Measurements from ENCODE around the gene TMEM250.
"Not testable (repeated sequence)": the region's sequence is repeated elsewhere in the genome, so short reads cannot be mapped to it uniquely, and the experiment has no call there.

Gene TMEM250

GRCh38 chr9:136111910-136112309, 6.8 kb downstream of the TMEM250 start:
- DNase-seq (ENCODE audit: low read depth, low spot score), result no peak

- no peak for DNase-seq (ENCODE audit: low read depth, low spot score)
These were observed 7.5 kb downstream of the TMEM250 start for GRCh38 chr9:136111190-136111589.

GRCh38 chr9:136110082-136111061, 8.3 kb downstream of the TMEM250 start:
- DNase-seq (ENCODE audit: low read depth, low spot score), result no peak

- DNase-seq (ENCODE audit: low read depth, low spot score), result peak; percentile 68
These were observed 9.2 kb downstream of the TMEM250 start for GRCh38 chr9:136109351-136110081.

- DNase-seq (ENCODE audit: low read depth, low spot score), result no peak
These were observed 9.9 kb downstream of the TMEM250 start for GRCh38 chr9:136108648-136109266.

GRCh38 chr9:136107953-136108647, 10.6 kb downstream of the TMEM250 start:
- DNase-seq (ENCODE audit: low read depth, low spot score), result no peak

- no peak for DNase-seq (ENCODE audit: low read depth, low spot score)
These were observed 11.3 kb downstream of the TMEM250 start for GRCh38 chr9:136107155-136107952.

GRCh38 chr9:136105398-136106135, 13.1 kb downstream of the TMEM250 start:
- DNase-seq (ENCODE audit: low read depth, low spot score), result no peak

- no peak for DNase-seq (ENCODE audit: low read depth, low spot score)
These were observed 13.8 kb downstream of the TMEM250 start for GRCh38 chr9:136104916-136105315.

GRCh38 chr9:136104488-136104800, 14.2 kb downstream of the TMEM250 start:
- DNase-seq (ENCODE audit: low read depth, low spot score), result no peak

- no peak for DNase-seq (ENCODE audit: low read depth, low spot score)
These were observed 14.8 kb downstream of the TMEM250 start for GRCh38 chr9:136103651-136104487.

- not testable (repeated sequence) for DNase-seq (ENCODE audit: low read depth, low spot score)
These were observed 17.0 kb downstream of the TMEM250 start for GRCh38 chr9:136101615-136102074.

- DNase-seq (ENCODE audit: low read depth, low spot score), result no peak
These were observed 17.7 kb downstream of the TMEM250 start for GRCh38 chr9:136100700-136101614.

- DNase-seq (ENCODE audit: low read depth, low spot score), result no peak
These were observed 19.1 kb downstream of the TMEM250 start for GRCh38 chr9:136099542-136099941.

- DNase-seq (ENCODE audit: low read depth, low spot score), result no peak
These were observed 19.8 kb downstream of the TMEM250 start for GRCh38 chr9:136098844-136099243.

GRCh38 chr9:136098210-136098609, 20.5 kb downstream of the TMEM250 start:
- DNase-seq (ENCODE audit: low read depth, low spot score), result no peak

GRCh38 chr9:136096505-136097001, 22.1 kb downstream of the TMEM250 start:
- DNase-seq (ENCODE audit: low read depth, low spot score), result no peak

Data from activated naive CD8-positive, alpha-beta T cell treated with anti-CD3 and anti-CD28 coated beads, Interleukin-2, amount 50 U/mL, for 16 hours (primary cell).